B cell (primary cell): Measurements from ENCODE around the gene MAP7D1.

Source experiments
- CTCF ChIP-seq: fragments of 200-600 bp; IDR thresholded peaks from one replicate; pipeline ENCODE4 v1.8.0; 2022; ENCODE audit warnings: antibody characterized with exemption, mild to moderate bottlenecking
- EZH2 ChIP-seq: IDR thresholded peaks from 2 replicates; pipeline ENCODE4 v1.6.1; 2012; ENCODE audit warnings: borderline replicate concordance, low read depth, mild to moderate bottlenecking, moderate library complexity, low read length; ENCODE audit not compliant: insufficient read depth, poor library complexity, severe bottlenecking

- TF ChIP-seq CTCF = no peak
- no peak for TF ChIP-seq EZH2
These were observed 23.2 kb downstream of the MAP7D1 start for GRCh38 chr1:36179220-36179600.
